ENCODE measurements around the gene TUBB4B.

DNA sequence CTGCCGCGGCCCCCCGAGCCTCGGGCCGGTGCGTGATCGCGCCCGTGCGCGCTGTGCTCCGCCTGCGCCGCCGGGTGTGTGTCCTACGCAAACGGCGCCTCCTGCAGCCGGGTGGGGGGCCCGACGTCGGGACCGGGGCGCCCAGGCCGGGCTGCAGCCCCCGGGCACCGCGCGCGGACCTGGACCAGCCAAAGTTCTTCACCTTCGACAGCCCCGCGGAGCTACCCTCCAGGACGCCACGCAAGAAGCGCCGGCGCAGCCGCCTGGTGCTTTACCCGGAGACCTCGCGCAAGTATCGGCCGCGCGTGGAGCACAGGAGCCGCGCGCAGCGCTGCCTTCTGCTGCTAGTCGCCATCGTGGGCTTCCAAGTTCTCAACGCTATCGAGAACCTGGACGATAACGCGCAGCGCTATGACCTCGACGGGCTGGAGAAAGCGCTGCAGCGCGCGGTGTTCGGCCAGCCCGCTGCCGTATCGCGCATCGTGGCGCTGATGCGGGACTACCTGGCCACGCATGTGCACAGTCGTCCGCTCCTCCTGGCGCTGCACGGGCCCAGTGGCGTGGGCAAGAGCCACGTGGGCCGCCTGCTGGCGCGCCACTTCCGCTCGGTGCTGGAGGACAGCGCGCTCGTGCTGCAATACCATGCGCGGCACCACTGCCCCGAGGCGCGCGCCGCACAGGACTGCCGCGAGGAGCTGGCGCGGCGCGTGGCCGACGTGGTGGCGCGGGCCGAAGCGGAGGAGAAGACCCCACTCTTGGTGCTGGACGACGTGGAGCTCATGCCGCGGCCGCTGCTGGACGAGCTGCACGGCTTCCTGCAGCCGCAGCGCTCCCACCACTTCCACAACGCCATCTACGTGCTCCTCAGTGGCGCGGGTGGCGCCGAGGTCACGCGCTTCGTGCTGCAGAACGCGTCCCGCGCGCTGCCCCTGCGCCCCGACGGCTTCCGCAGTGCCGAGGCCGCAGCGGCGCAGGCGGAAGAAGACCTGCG is 37.9 kb downstream of the TUBB4B start:
- TF ChIP-seq, protein P1, sequence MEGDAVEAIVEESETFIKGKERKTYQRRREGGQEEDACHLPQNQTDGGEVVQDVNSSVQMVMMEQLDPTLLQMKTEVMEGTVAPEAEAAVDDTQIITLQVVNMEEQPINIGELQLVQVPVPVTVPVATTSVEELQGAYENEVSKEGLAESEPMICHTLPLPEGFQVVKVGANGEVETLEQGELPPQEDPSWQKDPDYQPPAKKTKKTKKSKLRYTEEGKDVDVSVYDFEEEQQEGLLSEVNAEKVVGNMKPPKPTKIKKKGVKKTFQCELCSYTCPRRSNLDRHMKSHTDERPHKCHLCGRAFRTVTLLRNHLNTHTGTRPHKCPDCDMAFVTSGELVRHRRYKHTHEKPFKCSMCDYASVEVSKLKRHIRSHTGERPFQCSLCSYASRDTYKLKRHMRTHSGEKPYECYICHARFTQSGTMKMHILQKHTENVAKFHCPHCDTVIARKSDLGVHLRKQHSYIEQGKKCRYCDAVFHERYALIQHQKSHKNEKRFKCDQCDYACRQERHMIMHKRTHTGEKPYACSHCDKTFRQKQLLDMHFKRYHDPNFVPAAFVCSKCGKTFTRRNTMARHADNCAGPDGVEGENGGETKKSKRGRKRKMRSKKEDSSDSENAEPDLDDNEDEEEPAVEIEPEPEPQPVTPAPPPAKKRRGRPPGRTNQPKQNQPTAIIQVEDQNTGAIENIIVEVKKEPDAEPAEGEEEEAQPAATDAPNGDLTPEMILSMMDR (IDR thresholded peaks at IDR 0.05) = no peak
- TF ChIP-seq POLR2A (IDR thresholded peaks at IDR 0.05) = no peak
